GM12864 (cell line): ENCODE data around the gene EHMT1.

ENCODE experiments used
- DNase-seq: peaks from one replicate; pipeline ENCODE4 v3.0.0-alpha.2; 2011; ENCODE audit warnings: low read depth
- H3K4me3 ChIP-seq: 2 replicates; pipeline ENCODE4 v1.5.1; 2011; ENCODE audit warnings: mild to moderate bottlenecking, low read depth, low read length, control low read depth
- CTCF ChIP-seq: IDR thresholded peaks from 2 replicates; pipeline ENCODE4 v1.5.1; 2011; ENCODE audit warnings: low read depth, mild to moderate bottlenecking, moderate library complexity, low read length, control low read depth, inconsistent platforms; ENCODE audit errors: missing control alignments

EHMT1 gene

GRCh38 chr9:137648396-137648795, 29.6 kb downstream of the EHMT1 start:
- DNase-seq = no peak
- no peak overlapping the region for H3K4me3 ChIP-seq
- no peak for TF ChIP-seq CTCF

GRCh38 chr9:137649553-137649952, 30.7 kb downstream of the EHMT1 start:
- no peak for TF ChIP-seq CTCF
- no peak overlapping the region for H3K4me3 ChIP-seq
- DNase-seq = no peak

- no peak for DNase-seq
- no peak for TF ChIP-seq CTCF
- no peak overlapping the region for H3K4me3 ChIP-seq
Observed at GRCh38 chr9:137650259-137650658, 31.5 kb downstream of the EHMT1 start.

- H3K4me3 ChIP-seq = no peak overlapping the region
- no peak for TF ChIP-seq CTCF
- DNase-seq = no peak
Observed at GRCh38 chr9:137650779-137651178, 32.0 kb downstream of the EHMT1 start.

GRCh38 chr9:137656416-137656815, 37.6 kb downstream of the EHMT1 start:
- TF ChIP-seq CTCF = no peak

GRCh38 chr9:137657606-137658005, 38.8 kb downstream of the EHMT1 start:
- TF ChIP-seq CTCF = no peak
- no peak for DNase-seq
- H3K4me3 ChIP-seq = no peak overlapping the region

More at GRCh38 chr9:137656416-137656815, 37.6 kb downstream of the EHMT1 start:
- DNase-seq = no peak
- H3K4me3 ChIP-seq = no peak overlapping the region

GRCh38 chr9:137658781-137659180, 40.0 kb downstream of the EHMT1 start:
- no peak overlapping the region for H3K4me3 ChIP-seq
- no peak for DNase-seq
- TF ChIP-seq CTCF = no peak
